Measurements from ENCODE around the gene PTDSS2.
"Not testable (repeated sequence)": the region's sequence is repeated elsewhere in the genome, so short reads cannot be mapped to it uniquely, and the experiment has no call there.

Gene PTDSS2

GRCh38 chr11:449889-450808 lies at the start of gene PTDSS2:
TSS of gene PTDSS2 (plus strand) at chr11:450279. CDS start at chr11:450456, 177 bp downstream.
- DNase-seq = peak; percentile 82

- not testable (repeated sequence) for DNase-seq
Observed at GRCh38 chr11:401196-401595, 48.9 kb upstream of the PTDSS2 start.

GRCh38 chr11:403021-403760 lies 46.9 kb upstream of the PTDSS2 start:
- no peak for DNase-seq

- no peak for DNase-seq
Observed at GRCh38 chr11:403761-404431, 46.2 kb upstream of the PTDSS2 start.

DNA sequence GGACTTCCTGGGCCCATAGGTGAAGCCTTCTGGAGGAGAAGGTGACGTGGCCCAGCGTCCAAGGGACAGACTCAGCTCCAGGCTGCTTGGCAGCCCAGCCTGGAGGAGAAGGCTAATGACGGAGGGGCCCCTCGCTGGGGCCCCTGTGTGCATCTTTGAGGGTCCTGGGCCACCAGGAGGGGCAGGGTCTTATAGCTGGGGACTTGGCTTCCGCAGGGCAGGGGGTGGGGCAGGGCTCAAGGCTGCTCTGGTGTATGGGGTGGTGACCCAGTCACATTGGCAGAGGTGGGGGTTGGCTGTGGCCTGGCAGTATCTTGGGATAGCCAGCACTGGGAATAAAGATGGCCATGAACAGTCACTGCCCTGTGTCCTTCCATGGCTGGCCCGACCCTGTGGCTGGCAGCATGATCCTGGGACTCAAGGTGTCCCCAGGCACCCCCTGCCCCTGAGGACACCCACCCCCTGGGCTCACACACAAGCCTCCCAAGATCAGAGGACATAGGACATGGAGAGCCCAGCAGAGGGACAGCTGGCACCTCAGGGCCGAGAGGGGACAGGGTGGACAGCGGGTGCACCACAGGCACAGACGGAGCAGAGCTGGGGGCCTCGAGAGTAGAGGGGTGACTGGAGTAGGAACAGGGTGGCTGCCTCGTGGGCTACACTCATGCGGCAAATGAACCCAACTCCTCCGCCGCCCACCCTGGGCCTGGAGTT lies 45.4 kb upstream of the PTDSS2 start:
- no peak for DNase-seq

DNA sequence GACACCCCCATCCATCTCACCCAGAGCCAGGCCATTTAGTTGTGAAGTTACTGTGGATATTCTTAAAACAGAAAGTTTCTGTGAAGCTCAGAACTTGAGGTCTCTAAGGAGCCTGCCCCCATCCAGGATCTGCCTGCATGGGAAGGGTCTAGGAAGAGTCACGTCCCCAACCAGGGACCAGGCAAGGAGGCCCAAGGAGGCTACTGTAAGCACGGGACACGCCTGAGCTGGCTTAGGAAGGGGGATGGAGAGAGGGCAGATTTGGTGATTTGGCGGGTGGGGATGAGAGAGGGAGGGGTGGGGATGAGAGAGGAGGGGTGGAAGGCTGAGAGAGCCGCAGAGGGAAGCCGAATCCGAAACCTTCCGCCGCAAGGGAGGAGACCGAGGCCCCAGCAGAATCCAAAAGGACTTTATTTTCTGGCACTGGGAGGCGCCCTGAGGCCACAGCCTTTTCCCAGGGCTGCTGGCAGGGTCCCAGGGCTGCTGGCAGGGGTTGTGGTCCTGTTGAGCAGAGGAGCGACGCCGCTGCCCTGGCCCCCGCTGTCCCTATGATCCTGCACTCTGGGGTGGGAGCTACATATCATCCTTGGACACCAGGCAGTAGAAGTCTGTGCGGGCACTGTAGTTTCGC lies 44.6 kb upstream of the PTDSS2 start:
- DNase-seq = no peak

DNA sequence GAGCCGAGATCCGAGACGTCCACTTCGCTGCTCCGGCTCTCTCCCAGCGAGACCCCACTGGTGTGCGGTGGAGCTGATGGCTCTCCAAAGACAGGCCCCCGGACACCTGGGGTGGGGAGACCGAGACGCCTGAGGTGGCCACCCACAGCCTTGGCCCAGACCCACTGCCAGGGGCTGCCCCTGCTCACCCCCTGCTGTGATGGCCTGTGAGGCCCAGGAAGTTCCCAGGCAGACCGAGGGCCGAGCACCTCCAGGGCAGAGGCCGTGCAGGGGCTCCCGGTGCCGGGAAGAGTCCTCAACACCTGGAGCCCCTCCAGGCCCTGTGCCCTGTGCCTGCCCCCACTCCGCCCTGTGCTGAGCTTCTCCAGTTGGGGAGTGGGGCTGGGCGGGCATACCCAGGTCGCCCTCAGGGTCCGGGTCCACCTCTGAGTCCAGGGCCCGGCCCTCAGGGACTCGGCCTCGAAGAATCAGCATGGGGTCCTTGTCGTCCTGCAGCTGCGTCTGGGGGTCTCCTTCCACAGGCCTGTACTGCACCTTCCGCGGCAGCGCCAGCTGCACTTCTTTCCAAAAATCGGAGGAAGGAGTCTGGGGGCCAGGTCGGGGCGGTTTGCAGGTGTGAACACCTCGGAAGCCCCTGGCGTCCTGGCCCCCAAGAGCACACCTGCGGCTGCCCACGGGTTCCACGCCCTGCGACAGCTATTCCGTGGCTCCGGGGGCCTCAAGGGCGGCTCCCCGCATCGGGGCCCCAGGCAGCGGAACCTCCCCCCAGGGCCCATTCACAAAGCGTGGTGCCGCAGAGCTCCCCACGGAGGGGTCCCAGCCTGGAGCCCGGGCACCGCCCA lies 43.9 kb upstream of the PTDSS2 start:
- DNase-seq = no peak

DNA sequence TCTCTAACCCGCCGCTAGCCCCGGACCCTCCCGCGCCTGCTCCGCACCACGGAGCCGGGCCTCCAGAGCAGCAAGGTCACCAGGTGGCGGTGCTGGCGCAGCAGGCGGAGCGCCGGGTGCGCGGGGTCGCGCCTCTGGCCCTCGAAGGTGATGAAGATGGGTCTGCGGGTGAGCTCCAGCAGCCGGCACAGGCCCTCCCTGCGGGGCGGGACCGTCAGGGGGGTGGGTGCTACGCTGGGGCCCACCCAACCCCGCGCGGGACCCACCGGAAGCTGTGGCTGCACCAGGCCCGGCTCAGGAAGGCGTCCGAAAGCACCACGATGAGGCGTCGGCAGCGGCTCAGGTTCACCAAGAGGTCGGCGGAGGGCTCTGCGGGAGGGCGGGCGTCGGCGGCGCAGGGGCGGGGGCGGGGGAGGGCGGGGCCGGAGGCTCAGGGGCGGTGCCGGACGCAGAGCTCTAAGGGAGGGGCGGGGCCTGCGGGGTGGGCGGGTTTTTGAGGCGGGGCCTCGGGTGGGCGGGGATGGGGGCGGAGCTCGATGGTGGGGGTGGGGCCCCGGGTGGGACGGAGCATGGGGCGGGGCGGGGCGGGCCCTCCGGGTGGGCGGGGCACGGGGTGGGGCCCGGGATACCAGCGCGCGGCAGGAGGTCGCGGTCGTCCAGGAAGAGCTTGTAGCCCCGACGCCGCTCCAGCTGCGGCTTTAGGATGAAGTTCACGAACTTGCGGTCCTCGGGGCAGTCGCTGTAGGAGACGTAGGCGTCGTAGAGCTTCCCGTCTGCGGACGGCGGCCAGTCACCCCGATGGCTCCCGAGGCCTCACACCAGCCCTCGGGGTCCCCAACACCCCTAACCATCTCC lies 43.1 kb upstream of the PTDSS2 start:
- peak; percentile 63 for DNase-seq

DNA sequence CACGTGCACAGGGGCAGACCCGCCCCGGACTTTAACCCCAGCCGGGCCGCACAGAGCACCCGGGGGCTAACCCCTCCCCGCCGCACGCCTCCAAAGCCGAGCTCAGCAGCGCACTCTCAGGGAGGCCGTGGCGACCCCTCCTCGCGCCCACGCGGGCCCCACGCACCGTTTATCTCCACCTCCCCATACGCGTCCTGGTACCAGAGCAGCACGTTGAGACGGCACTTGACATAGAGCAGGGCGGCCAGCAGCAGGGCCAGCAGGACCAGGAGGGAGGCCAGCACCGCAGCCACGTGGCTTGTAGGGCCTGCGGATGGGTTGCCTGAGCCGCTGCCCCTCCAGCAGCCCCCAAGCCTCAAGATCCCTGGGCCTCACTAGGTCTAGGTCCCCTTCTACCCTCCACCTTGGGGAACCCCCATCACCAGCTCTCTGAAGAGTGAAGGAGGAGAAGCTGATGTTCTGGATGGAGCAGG lies 42.4 kb upstream of the PTDSS2 start:
- DNase-seq = no peak

GRCh38 chr11:408154-409007 lies 41.7 kb upstream of the PTDSS2 start:
- no peak for DNase-seq

- no peak for DNase-seq
Observed at GRCh38 chr11:409008-409599, 41.0 kb upstream of the PTDSS2 start.

DNA sequence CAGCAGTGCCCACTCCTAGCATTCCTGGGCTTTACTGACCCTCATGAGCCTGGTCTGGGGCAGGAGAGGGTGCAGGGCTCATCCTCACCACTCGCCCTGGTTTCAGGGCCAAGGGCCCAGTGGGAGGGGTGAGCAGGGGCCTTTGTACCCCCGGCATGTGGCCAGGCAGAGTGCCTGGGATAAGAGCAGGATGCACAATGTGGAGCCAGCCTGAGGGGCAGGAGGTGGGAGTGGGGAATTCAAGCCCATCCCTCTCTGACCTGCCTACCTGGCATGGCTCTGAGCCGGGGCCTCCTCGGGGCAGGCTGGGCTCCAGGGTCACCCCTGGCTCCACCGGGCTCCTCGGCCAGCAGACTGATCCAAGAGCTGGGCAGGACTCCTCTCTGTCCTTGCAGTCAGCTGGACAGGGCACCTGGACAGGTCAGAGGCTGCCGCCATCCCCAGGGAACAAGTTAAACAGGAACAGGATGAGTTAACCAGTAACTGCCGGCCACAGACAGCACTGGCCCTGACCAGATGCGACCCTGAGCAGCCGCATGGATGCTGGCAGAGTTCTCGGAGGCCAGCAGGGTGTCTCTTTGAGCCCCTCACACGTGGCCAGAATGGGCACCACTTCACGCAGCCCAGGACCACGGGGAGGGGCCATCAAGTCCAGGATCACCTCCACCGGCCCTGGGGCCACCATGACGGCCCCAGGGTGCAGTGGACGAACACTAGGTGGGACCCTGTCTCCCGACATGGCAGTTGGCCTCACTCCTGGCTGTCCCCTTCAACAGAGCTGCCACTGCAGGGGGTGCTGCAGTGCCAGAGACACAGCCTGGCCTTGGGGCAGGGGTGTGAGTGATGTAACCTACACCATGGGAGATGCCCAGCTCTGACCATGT lies 40.2 kb upstream of the PTDSS2 start:
- DNase-seq = no peak

GRCh38 chr11:410711-411110 lies 39.4 kb upstream of the PTDSS2 start:
- DNase-seq = not testable (repeated sequence)

GRCh38 chr11:411520-411919 lies 38.6 kb upstream of the PTDSS2 start:
- not testable (repeated sequence) for DNase-seq

DNA sequence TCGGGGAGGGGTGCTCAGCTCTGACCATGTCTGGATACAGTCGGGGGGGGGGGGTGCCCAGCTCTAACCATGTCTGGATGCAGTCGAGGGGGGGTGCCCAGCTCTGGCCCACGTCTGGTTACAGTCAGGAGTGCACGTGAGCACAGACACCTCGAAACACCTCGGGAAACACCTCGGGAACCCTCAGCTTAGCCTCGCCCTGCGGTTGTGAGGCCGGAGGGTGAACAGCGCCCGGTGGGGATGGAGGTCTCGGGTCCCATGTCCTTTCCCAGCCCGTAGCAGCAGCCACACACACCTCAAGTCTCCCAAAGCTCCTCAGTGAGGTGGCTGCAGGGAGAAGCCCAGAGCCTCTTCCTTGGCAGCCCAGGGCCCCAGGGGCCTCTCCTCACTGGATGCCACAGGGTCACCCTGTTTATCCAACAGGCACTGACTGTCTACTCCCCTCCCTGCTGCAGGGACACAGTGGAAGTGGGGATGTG lies 37.4 kb upstream of the PTDSS2 start:
- DNase-seq = no peak

- no peak for DNase-seq
Observed at GRCh38 chr11:413120-414081, 36.7 kb upstream of the PTDSS2 start.
